ENCODE measurements around the gene IL17REL. TPM values are rescaled to one million over a fixed set of nuclear protein-coding genes. Genes with fewer than 3 reads are reported as not detected.

IL17REL gene
- total RNA-seq, 6 experiments from 2014 or later: not detected

GRCh38 chr22:50015451-50016307, 3.1 kb upstream of the IL17REL start:
- no peak overlapping the region for H3K27ac Mint-ChIP-seq
- no peaks in the 10 kb centered on the region for H3K36me3 Mint-ChIP-seq (ENCODE audit: low read depth)
- H3K4me3 Mint-ChIP-seq: no peak overlapping the region
- peaks cover 19% of the 10 kb centered on the region for H3K27me3 Mint-ChIP-seq (ENCODE audit: insufficient read depth)
- no peak for DNase-seq
- TF ChIP-seq CTCF (IDR thresholded peaks at IDR 0.05): no peak
- no peaks in the 10 kb centered on the region for H3K4me1 Mint-ChIP-seq (ENCODE audit: low read depth)
- H3K9me3 Mint-ChIP-seq: no peaks in the 10 kb centered on the region; the same call in 1 of the 2 replicates

- no peak for DNase-seq
Observed at GRCh38 chr22:50014655-50015401, 2.3 kb upstream of the IL17REL start.

GRCh38 chr22:50014053-50014501, 1.5 kb upstream of the IL17REL start:
- H3K27me3 Mint-ChIP-seq (ENCODE audit: insufficient read depth): peaks cover 21% of the 10 kb centered on the region
- no peaks in the 10 kb centered on the region for H3K36me3 Mint-ChIP-seq (ENCODE audit: low read depth)
- H3K4me3 Mint-ChIP-seq: no peak overlapping the region
- no peaks in the 10 kb centered on the region for H3K4me1 Mint-ChIP-seq (ENCODE audit: low read depth)
- TF ChIP-seq CTCF (IDR thresholded peaks at IDR 0.05): no peak
- no peak for DNase-seq
- H3K9me3 Mint-ChIP-seq: no peaks in the 10 kb centered on the region; the same call in 1 of the 2 replicates
- no peak overlapping the region for H3K27ac Mint-ChIP-seq

More at GRCh38 chr22:50014655-50015401, 2.3 kb upstream of the IL17REL start:
- no peaks in the 10 kb centered on the region for H3K4me1 Mint-ChIP-seq (ENCODE audit: low read depth)
- H3K36me3 Mint-ChIP-seq (ENCODE audit: low read depth): no peaks in the 10 kb centered on the region
- H3K4me3 Mint-ChIP-seq: no peak overlapping the region
- H3K9me3 Mint-ChIP-seq: no peaks in the 10 kb centered on the region; the same call in 1 of the 2 replicates
- TF ChIP-seq CTCF (IDR thresholded peaks at IDR 0.05): no peak
- peaks cover 19% of the 10 kb centered on the region for H3K27me3 Mint-ChIP-seq (ENCODE audit: insufficient read depth)
- H3K27ac Mint-ChIP-seq: no peak overlapping the region

- no peak overlapping the region for H3K27ac Mint-ChIP-seq
- H3K4me1 Mint-ChIP-seq (ENCODE audit: low read depth): no peaks in the 10 kb centered on the region
- H3K4me3 Mint-ChIP-seq: no peak overlapping the region
- DNase-seq: no peak
- H3K27me3 Mint-ChIP-seq (ENCODE audit: insufficient read depth): peaks cover 18% of the 10 kb centered on the region
- H3K9me3 Mint-ChIP-seq: no peaks in the 10 kb centered on the region
- TF ChIP-seq CTCF (IDR thresholded peaks at IDR 0.05): no peak
- no peaks in the 10 kb centered on the region for H3K36me3 Mint-ChIP-seq (ENCODE audit: low read depth)
Observed at GRCh38 chr22:50011447-50012210, 936 bp downstream of the IL17REL start.

- H3K4me1 Mint-ChIP-seq (ENCODE audit: low read depth): no peaks in the 10 kb centered on the region
- TF ChIP-seq CTCF (IDR thresholded peaks at IDR 0.05): no peak
- no peaks in the 10 kb centered on the region for H3K36me3 Mint-ChIP-seq (ENCODE audit: low read depth)
- DNase-seq: no peak
- no peaks in the 10 kb centered on the region for H3K9me3 Mint-ChIP-seq
- H3K27me3 Mint-ChIP-seq (ENCODE audit: insufficient read depth): peaks cover 14% of the 10 kb centered on the region
- no peak overlapping the region for H3K4me3 Mint-ChIP-seq
- H3K27ac Mint-ChIP-seq: no peak overlapping the region
Observed at GRCh38 chr22:50010676-50011446, 1.7 kb downstream of the IL17REL start.

Measured in HFFc6 (cell line).